HepG2 (cell line): Measurements from ENCODE around the gene DYDC2. TPM values are rescaled to one million over a fixed set of nuclear protein-coding genes. Genes with fewer than 3 reads are reported as not detected.

ENCODE experiments used
- ATF2 ChIP-seq: sonication (generic); formaldehyde crosslinking; IDR thresholded peaks from 2 replicates; pipeline ENCODE4 v1.4.0; 2020; ENCODE audit warnings: missing genetic modification reagents
- EHMT2 ChIP-seq: fragments of 200-600 bp; sonication (generic); IDR thresholded peaks from 2 replicates; pipeline ENCODE4 v1.7.0; 2017; ENCODE audit warnings: antibody characterized with exemption, low read depth, low read length, borderline replicate concordance
- FOXA1 ChIP-seq, 2 experiments: fragments of 450-650 bp in 1 of 2; sonication (generic) in 1 of 2; formaldehyde crosslinking in 1 of 2; IDR thresholded peaks; 2 replicates each; pipeline versions ENCODE4 v1.4.0 to v1.6.1; 2016 to 2020; ENCODE audit warnings: missing genetic modification reagents in 1 of 2
- HDAC1 ChIP-seq: sonication (generic); formaldehyde crosslinking; IDR thresholded peaks from 2 replicates; pipeline ENCODE4 v1.5.1; 2020; ENCODE audit warnings: mild to moderate bottlenecking, missing genetic modification reagents
- HHEX ChIP-seq: IDR thresholded peaks from 2 replicates; pipeline ENCODE4 v1.6.1; 2016; ENCODE audit warnings: control low read depth
- HIVEP1 ChIP-seq: sonication (generic); formaldehyde crosslinking; IDR thresholded peaks from 2 replicates; pipeline ENCODE4 v1.4.0; 2020; ENCODE audit warnings: mild to moderate bottlenecking, missing genetic modification reagents
- KDM4B ChIP-seq: sonication (generic); formaldehyde crosslinking; IDR thresholded peaks from 2 replicates; pipeline ENCODE4 v1.4.0; 2020; ENCODE audit warnings: missing genetic modification reagents
- NCOR1 ChIP-seq: fragments of 200-600 bp; sonication (generic); IDR thresholded peaks from 2 replicates; pipeline ENCODE4 v1.7.0; 2017; ENCODE audit warnings: antibody characterized with exemption, low read length, borderline replicate concordance
- RNF2 ChIP-seq: fragments of 450-650 bp; conservative IDR thresholded peaks from 2 replicates; pipeline ENCODE4 v1.6.1; 2016; ENCODE audit warnings: low read depth
- SMAD1 ChIP-seq: sonication (generic); formaldehyde crosslinking; IDR thresholded peaks from 2 replicates; pipeline ENCODE4 v1.4.0; 2020; ENCODE audit warnings: missing genetic modification reagents, low read depth, mild to moderate bottlenecking, borderline replicate concordance
- SSRP1 ChIP-seq: IDR thresholded peaks from 2 replicates; pipeline ENCODE4 v1.6.1; 2016; ENCODE audit warnings: control low read depth
- STAT5B ChIP-seq: sonication (generic); formaldehyde crosslinking; IDR thresholded peaks from 2 replicates; pipeline ENCODE4 v1.4.0; 2020; ENCODE audit warnings: missing genetic modification reagents
- TARDBP ChIP-seq: sonication (generic); formaldehyde crosslinking; IDR thresholded peaks from 2 replicates; pipeline ENCODE4 v1.8.0; 2022; ENCODE audit warnings: mild to moderate bottlenecking, missing genetic modification reagents
- TIGD3 ChIP-seq: sonication (generic); formaldehyde crosslinking; IDR thresholded peaks from 2 replicates; pipeline ENCODE4 v1.5.1; 2020; ENCODE audit warnings: mild to moderate bottlenecking, missing genetic modification reagents, borderline replicate concordance
- UBTF ChIP-seq: sonication (generic); formaldehyde crosslinking; IDR thresholded peaks from 2 replicates; pipeline ENCODE4 v1.4.0; 2020; ENCODE audit warnings: mild to moderate bottlenecking, missing genetic modification reagents
- ZFAT ChIP-seq: sonication (generic); formaldehyde crosslinking; conservative IDR thresholded peaks from 2 replicates; pipeline ENCODE4 v1.8.1; 2023; ENCODE audit warnings: missing genetic modification reagents, inconsistent platforms
- ZKSCAN8 ChIP-seq: IDR thresholded peaks from 2 replicates; pipeline ENCODE4 v1.6.1; 2016; ENCODE audit warnings: borderline replicate concordance, missing genetic modification reagents, missing compliant biosample characterization
- ZNF207 ChIP-seq: fragments of 450-650 bp; IDR thresholded peaks from 2 replicates; pipeline ENCODE4 v1.6.1; 2016; ENCODE audit warnings: antibody characterized with exemption, borderline replicate concordance
- ZNF431 ChIP-seq: sonication (generic); formaldehyde crosslinking; IDR thresholded peaks from 2 replicates; pipeline ENCODE4 v1.9.0; 2022; ENCODE audit warnings: missing genetic modification reagents, low read depth, mild to moderate bottlenecking, borderline replicate concordance
- ZNF552 ChIP-seq: sonication (generic); formaldehyde crosslinking; IDR thresholded peaks from 2 replicates; pipeline ENCODE4 v1.9.0; 2022; ENCODE audit warnings: missing genetic modification reagents, mild to moderate bottlenecking, borderline replicate concordance
- ZNF558 ChIP-seq: sonication (generic); formaldehyde crosslinking; IDR thresholded peaks from 2 replicates; pipeline ENCODE4 v1.9.0; 2022; ENCODE audit warnings: mild to moderate bottlenecking, missing genetic modification reagents, borderline replicate concordance
- ZNF576 ChIP-seq: sonication (generic); formaldehyde crosslinking; IDR thresholded peaks from 2 replicates; pipeline ENCODE4 v1.4.0; 2020; ENCODE audit warnings: mild to moderate bottlenecking, missing genetic modification reagents
- ZNF619 ChIP-seq: sonication (generic); formaldehyde crosslinking; IDR thresholded peaks from 2 replicates; pipeline ENCODE4 v1.4.0; 2020; ENCODE audit warnings: mild to moderate bottlenecking, missing genetic modification reagents
- ZNF883 ChIP-seq: sonication (generic); formaldehyde crosslinking; IDR thresholded peaks from 2 replicates; pipeline ENCODE4 v1.5.1; 2020; ENCODE audit warnings: mild to moderate bottlenecking, missing genetic modification reagents; ENCODE audit errors: not compliant biosample characterization
- polyA plus RNA-seq, 8 experiments: library from polyadenylated mRNA; depleted of rRNA in 3 of 8; stranded (reverse) in 7 of 8; unstranded in 1 of 8; fragments of >200 nt; fragmentation: Illumina TruSeq in 4 of 8; extraction: Trizol in 4 of 8; gene quantifications; 2 replicates each; pipeline versions ENCODE4 v1.2.1 to v1.2.3, GENCODE V29; 2011 to 2016; ENCODE audit warnings: low read depth in 4 of 8, missing spikeins in 1 of 8, mixed read lengths in 1 of 8; ENCODE audit not compliant: insufficient read depth in 1 of 8
- total RNA-seq, 5 experiments: library from RNA; depleted of rRNA; stranded (reverse); fragments of >200 nt; fragmentation: Illumina TruSeq; extraction: Trizol; gene quantifications; 2 replicates each; pipeline ENCODE4 v1.2.3, GENCODE V29; 2016; ENCODE audit warnings: low read depth in 1 of 5
- TF ChIP-seq, protein P1 (sequence below): sonication (generic); formaldehyde crosslinking; IDR thresholded peaks from 2 replicates; pipeline ENCODE4 v1.4.0; 2020; ENCODE audit warnings: mild to moderate bottlenecking, missing genetic modification reagents
- TF ChIP-seq, protein P2 (sequence below): sonication (generic); formaldehyde crosslinking; IDR thresholded peaks from 2 replicates; pipeline ENCODE4 v1.8.0; 2022; ENCODE audit warnings: missing genetic modification reagents, low read depth, mild to moderate bottlenecking, borderline replicate concordance

The DYDC2 gene
- total and polyA plus RNA-seq, 2 of the 13 experiments (the other 11 are each of a cell fraction or from before 2014, with no cell fraction given), result 0.98 to 2.3 TPM

GRCh38 chr10:80411267-80411668 lies 54.7 kb downstream of the DYDC2 start (continued):
- TF ChIP-seq HHEX, result no peak
- no peak for TF ChIP-seq ZFAT (CRISPR knock-in tag)
- no peak for TF ChIP-seq STAT5B
- TF ChIP-seq ZNF576 (CRISPR knock-in tag), result no peak
- no peak for TF ChIP-seq RNF2
- TF ChIP-seq, protein P1, sequence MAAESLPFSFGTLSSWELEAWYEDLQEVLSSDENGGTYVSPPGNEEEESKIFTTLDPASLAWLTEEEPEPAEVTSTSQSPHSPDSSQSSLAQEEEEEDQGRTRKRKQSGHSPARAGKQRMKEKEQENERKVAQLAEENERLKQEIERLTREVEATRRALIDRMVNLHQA (CRISPR knock-in tag), result no peak
- TF ChIP-seq ZNF619 (CRISPR knock-in tag), result no peak
- TF ChIP-seq ZNF207, result no peak
- TF ChIP-seq, protein P2, sequence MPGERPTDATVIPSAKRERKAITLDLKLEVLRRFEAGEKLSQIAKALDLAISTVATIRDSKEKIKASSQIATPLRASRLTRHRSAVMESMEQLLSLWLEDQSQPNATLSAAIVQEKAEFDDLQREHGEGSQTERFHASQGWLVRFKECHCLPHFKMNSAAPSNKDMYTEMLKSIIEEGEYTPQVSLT (CRISPR knock-in tag), result no peak
- TF ChIP-seq SMAD1 (CRISPR knock-in tag), result no peak
- TF ChIP-seq ZNF431 (CRISPR knock-in tag), result no peak
- TF ChIP-seq UBTF, result peak; percentile 32
- TF ChIP-seq HIVEP1 (CRISPR knock-in tag), result no peak
- TF ChIP-seq HDAC1 (CRISPR knock-in tag), result peak; percentile 59; the same call in 1 of the 2 replicates
- no peak for TF ChIP-seq ZNF883 (CRISPR knock-in tag)
- TF ChIP-seq ATF2 (CRISPR knock-in tag), result no peak
- no peak for TF ChIP-seq KDM4B (CRISPR knock-in tag)
- no peak for TF ChIP-seq FOXA1 (IDR thresholded peaks at IDR 0.05)
- no peak for TF ChIP-seq FOXA1 (CRISPR knock-in tag; IDR thresholded peaks at IDR 0.05)
- TF ChIP-seq TIGD3 (CRISPR knock-in tag), result no peak
- no peak for TF ChIP-seq ZKSCAN8
- no peak for TF ChIP-seq ZNF552 (CRISPR knock-in tag)
- no peak for TF ChIP-seq NCOR1
- TF ChIP-seq TARDBP (CRISPR knock-in tag), result 0 out of 2 replicates have a peak, but pooled peaks have one; percentile 40
- TF ChIP-seq SSRP1 (CRISPR knock-in tag), result peak; percentile 50; the same call in 1 of the 2 replicates
- 0 out of 2 replicates have a peak, but pooled peaks have one; percentile 32 for TF ChIP-seq ZNF558 (CRISPR knock-in tag)
- no peak for TF ChIP-seq EHMT2
